HepG2 (cell line): ENCODE data around the gene DHX16. TPM values are rescaled to one million over a fixed set of nuclear protein-coding genes. Genes with fewer than 3 reads are reported as not detected.

ENCODE experiments used
- AFF4 ChIP-seq: sonication (generic); formaldehyde crosslinking; IDR thresholded peaks from 2 replicates; pipeline ENCODE4 v1.4.0; 2020; ENCODE audit warnings: missing genetic modification reagents
- AHR ChIP-seq: IDR thresholded peaks from 2 replicates; pipeline ENCODE4 v1.6.1; 2018; ENCODE audit warnings: missing genetic modification reagents, missing compliant biosample characterization
- DZIP1 ChIP-seq: sonication (generic); formaldehyde crosslinking; IDR thresholded peaks from 2 replicates; pipeline ENCODE4 v1.5.0; 2020; ENCODE audit warnings: mild to moderate bottlenecking, missing genetic modification reagents
- GTF3A ChIP-seq: sonication (generic); formaldehyde crosslinking; conservative IDR thresholded peaks from 2 replicates; pipeline ENCODE4 v1.4.0; 2020; ENCODE audit warnings: mild to moderate bottlenecking, missing genetic modification reagents
- HNF1B ChIP-seq: sonication (generic); formaldehyde crosslinking; IDR thresholded peaks from 2 replicates; pipeline ENCODE4 v1.5.1; 2020; ENCODE audit warnings: mild to moderate bottlenecking, moderate library complexity, missing genetic modification reagents
- HNRNPL ChIP-seq: fragments of 200-400 bp; formaldehyde crosslinking; IDR thresholded peaks from 2 replicates; pipeline ENCODE4 v1.6.1; 2017; ENCODE audit warnings: mild to moderate bottlenecking, low read depth, low read length
- SMARCC2 ChIP-seq: fragments of 450-650 bp; IDR thresholded peaks from 2 replicates; pipeline ENCODE4 v1.6.1; 2017; ENCODE audit warnings: antibody characterized with exemption, mild to moderate bottlenecking
- TARDBP ChIP-seq: sonication (generic); formaldehyde crosslinking; IDR thresholded peaks from 2 replicates; pipeline ENCODE4 v1.8.0; 2022; ENCODE audit warnings: mild to moderate bottlenecking, missing genetic modification reagents
- ZBTB20 ChIP-seq: sonication (generic); formaldehyde crosslinking; IDR thresholded peaks from 2 replicates; pipeline ENCODE4 v1.8.1; 2023; ENCODE audit warnings: missing genetic modification reagents, low read depth, mild to moderate bottlenecking, borderline replicate concordance
- ZNF136 ChIP-seq: sonication (generic); formaldehyde crosslinking; IDR thresholded peaks from 2 replicates; pipeline ENCODE4 v1.8.1; 2022; ENCODE audit warnings: low read depth, mild to moderate bottlenecking, moderate library complexity, missing genetic modification reagents
- ZNF414 ChIP-seq: sonication (generic); formaldehyde crosslinking; IDR thresholded peaks from 2 replicates; pipeline ENCODE4 v1.5.0; 2020; ENCODE audit warnings: missing genetic modification reagents
- ZNF441 ChIP-seq: sonication (generic); formaldehyde crosslinking; IDR thresholded peaks from 2 replicates; pipeline ENCODE4 v1.7.0; 2021; ENCODE audit warnings: missing genetic modification reagents, borderline replicate concordance
- ZNF564 ChIP-seq: sonication (generic); formaldehyde crosslinking; IDR thresholded peaks from 2 replicates; pipeline ENCODE4 v1.8.1; 2023; ENCODE audit warnings: mild to moderate bottlenecking, missing genetic modification reagents
- ZNF770 ChIP-seq: sonication (generic); formaldehyde crosslinking; IDR thresholded peaks from 2 replicates; pipeline ENCODE4 v1.5.0; 2020; ENCODE audit warnings: mild to moderate bottlenecking, missing genetic modification reagents
- ZNF891 ChIP-seq: sonication (generic); formaldehyde crosslinking; IDR thresholded peaks from 2 replicates; pipeline ENCODE4 v1.5.0; 2020; ENCODE audit warnings: mild to moderate bottlenecking, missing genetic modification reagents
- polyA plus RNA-seq, 8 experiments: library from polyadenylated mRNA; depleted of rRNA in 3 of 8; stranded (reverse) in 7 of 8; unstranded in 1 of 8; fragments of >200 nt; fragmentation: Illumina TruSeq in 4 of 8; extraction: Trizol in 4 of 8; gene quantifications; 2 replicates each; pipeline versions ENCODE4 v1.2.1 to v1.2.3, GENCODE V29; 2011 to 2016; ENCODE audit warnings: low read depth in 4 of 8, missing spikeins in 1 of 8, mixed read lengths in 1 of 8; ENCODE audit not compliant: insufficient read depth in 1 of 8
- total RNA-seq, 5 experiments: library from RNA; depleted of rRNA; stranded (reverse); fragments of >200 nt; fragmentation: Illumina TruSeq; extraction: Trizol; gene quantifications; 2 replicates each; pipeline ENCODE4 v1.2.3, GENCODE V29; 2016; ENCODE audit warnings: low read depth in 1 of 5

DHX16 gene
- total and polyA plus RNA-seq, 2 of the 13 experiments (the other 11 are each of a cell fraction or from before 2014, with no cell fraction given) = 57.0 to 58.5 TPM

- 0 out of 2 replicates have a peak, but pooled peaks have one; percentile 39 for TF ChIP-seq SMARCC2
- TF ChIP-seq ZNF414 (CRISPR knock-in tag) = 0 out of 2 replicates have a peak, but pooled peaks have one; percentile 19
- 0 out of 2 replicates have a peak, but pooled peaks have one; percentile 7 for TF ChIP-seq ZNF136 (CRISPR knock-in tag)
- TF ChIP-seq TARDBP (CRISPR knock-in tag) = 0 out of 2 replicates have a peak, but pooled peaks have one; percentile 34
- 0 out of 2 replicates have a peak, but pooled peaks have one; percentile 37 for TF ChIP-seq ZNF891 (CRISPR knock-in tag)
- 0 out of 2 replicates have a peak, but pooled peaks have one; percentile 27 for TF ChIP-seq ZBTB20 (CRISPR knock-in tag)
- peak; percentile 29; the same call in 1 of the 2 replicates for TF ChIP-seq AHR (CRISPR knock-in tag)
- 0 out of 2 replicates have a peak, but pooled peaks have one; percentile 7 for TF ChIP-seq ZNF441 (CRISPR knock-in tag)
- 0 out of 2 replicates have a peak, but pooled peaks have one; percentile 11 for TF ChIP-seq HNRNPL
- 0 out of 2 replicates have a peak, but pooled peaks have one; percentile 2 for TF ChIP-seq GTF3A (CRISPR knock-in tag)
- peak; percentile 27; the same call in 1 of the 2 replicates for TF ChIP-seq ZNF770 (CRISPR knock-in tag)
- 0 out of 2 replicates have a peak, but pooled peaks have one; percentile 18 for TF ChIP-seq AFF4 (CRISPR knock-in tag)
- TF ChIP-seq DZIP1 (CRISPR knock-in tag) = 0 out of 2 replicates have a peak, but pooled peaks have one; percentile 30
- 0 out of 2 replicates have a peak, but pooled peaks have one; percentile 40 for TF ChIP-seq HNF1B (CRISPR knock-in tag)
- TF ChIP-seq ZNF564 = peak; percentile 8; the same call in 1 of the 2 replicates
These were observed 45.3 kb upstream of the DHX16 start (continued) for GRCh38 chr6:30717845-30718720.
